ENCODE results near the gene COX7C. TPM values are rescaled to one million over a fixed set of nuclear protein-coding genes. Genes with fewer than 3 reads are reported as not detected.

The COX7C gene, protein sequence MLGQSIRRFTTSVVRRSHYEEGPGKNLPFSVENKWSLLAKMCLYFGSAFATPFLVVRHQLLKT
- total RNA-seq = 453 and 484 TPM in 2 replicates

DNA sequence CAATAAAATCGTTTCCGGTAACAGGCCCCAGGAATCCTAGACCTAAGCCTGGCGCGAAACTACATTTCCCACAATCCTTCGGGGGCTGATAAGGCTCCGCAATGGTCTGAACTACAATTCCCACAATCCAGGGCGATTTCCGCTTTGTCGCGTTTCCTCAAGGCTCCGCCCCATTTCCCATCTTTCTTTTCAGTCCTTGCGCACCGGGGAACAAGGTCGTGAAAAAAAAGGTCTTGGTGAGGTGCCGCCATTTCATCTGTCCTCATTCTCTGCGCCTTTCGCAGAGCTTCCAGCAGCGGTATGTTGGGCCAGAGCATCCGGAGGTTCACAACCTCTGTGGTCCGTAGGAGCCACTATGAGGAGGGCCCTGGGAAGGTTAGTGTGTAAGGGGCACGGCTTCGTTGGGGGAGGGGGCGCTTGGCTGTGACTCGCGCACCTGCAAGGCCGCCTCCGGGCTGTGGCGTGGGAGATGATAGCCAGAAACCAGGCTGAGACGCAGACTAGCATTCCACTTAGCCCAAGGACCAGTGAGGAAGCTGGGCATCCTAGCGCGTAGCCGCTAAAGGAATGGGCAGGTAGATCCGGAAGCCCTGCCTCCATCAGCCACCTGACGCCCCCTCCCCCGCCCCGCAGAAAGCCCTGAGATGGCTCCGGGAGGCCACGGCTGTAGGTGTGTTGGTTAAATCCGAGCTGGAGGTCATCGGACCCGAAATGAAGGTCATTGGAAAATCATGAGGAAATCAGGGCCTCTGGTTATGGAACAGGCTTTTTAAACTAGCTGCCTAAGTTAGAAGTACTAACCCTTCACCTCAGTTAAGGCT is at the start of gene COX7C:
TSS of gene COX7C (plus strand) at position 186 of the 821 bp plus-strand sequence. CDS start at position 301, 115 bp downstream.

Measured in pericardium fibroblast (primary cell).